ENCODE results near the gene BTN1A1. TPM values are rescaled to one million over a fixed set of nuclear protein-coding genes. Genes with fewer than 3 reads are reported as not detected.

The BTN1A1 gene
- polyA plus RNA-seq, 1 donor, result 0.22 TPM

DNA sequence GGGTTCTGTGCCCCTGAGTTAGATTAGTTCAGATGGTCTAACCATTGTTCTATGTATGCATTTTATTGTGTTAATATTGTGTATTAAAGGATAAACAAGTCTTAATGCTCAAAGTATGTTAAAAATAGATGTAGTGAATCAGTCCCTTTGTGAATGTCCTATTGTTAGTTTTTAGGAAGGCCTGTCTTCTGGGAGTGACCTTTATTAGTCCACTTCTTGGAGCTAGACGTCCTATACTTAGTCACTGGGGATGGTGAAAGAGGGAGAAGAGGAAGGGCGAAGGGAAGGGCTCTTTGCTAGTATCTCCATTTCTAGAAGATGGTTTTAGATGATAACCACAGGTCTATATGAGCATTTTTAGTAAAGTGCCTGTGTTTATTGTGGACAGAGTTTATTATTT is 25.7 kb downstream of the BTN1A1 start:
- 100% methylated on average over 1 of the region's 2 CpGs for WGBS (ENCODE audit: insufficient coverage, low lambda C conversion rate)
- no peaks in the 10 kb centered on the region for H3K36me3 ChIP-seq (ENCODE audit: control insufficient read depth, insufficient read depth, low read length)
- H3K9me3 ChIP-seq (ENCODE audit: control insufficient read depth, low read depth, low read length), result no peaks in the 10 kb centered on the region
- no peak overlapping the region for H3K4me3 ChIP-seq (ENCODE audit: low read length)
- no peak for DNase-seq
- no peaks in the 10 kb centered on the region for H3K4me1 ChIP-seq (ENCODE audit: control insufficient read depth, insufficient read depth, low read length)
- H3K27ac ChIP-seq (ENCODE audit: low read length), result no peak overlapping the region
- H3K27me3 ChIP-seq (ENCODE audit: control insufficient read depth, insufficient read depth, low read length), result no peaks in the 10 kb centered on the region

DNA sequence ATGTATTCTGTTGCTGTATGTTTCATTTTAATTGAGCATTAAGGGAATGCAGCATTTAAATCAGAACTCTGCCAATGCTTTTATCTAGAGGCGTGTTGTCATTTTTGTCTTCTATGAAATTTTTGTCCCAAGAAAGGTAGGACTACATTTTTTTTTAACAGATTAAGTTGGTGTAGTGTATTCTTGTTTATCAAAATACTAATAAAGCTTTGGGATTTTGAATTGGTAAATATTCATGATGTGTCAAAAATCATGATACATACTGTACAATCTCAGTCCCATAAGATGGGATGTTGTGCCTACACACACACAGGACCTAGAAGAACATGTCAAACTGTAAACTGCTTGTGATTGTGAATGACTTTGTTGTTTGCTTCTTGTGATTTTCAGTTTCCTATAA is 26.8 kb downstream of the BTN1A1 start:
- Histone ChIP-seq H3K4me1 (ENCODE audit: control insufficient read depth, insufficient read depth, low read length) (no peaks in the 10 kb centered on the region), H3K9me3 (ENCODE audit: control insufficient read depth, low read depth, low read length) (no peaks in the 10 kb centered on the region), H3K27ac (ENCODE audit: low read length) (no peak overlapping the region), H3K4me3 (ENCODE audit: low read length) (no peak overlapping the region), H3K27me3 (ENCODE audit: control insufficient read depth, insufficient read depth, low read length) (no peaks in the 10 kb centered on the region), H3K36me3 (ENCODE audit: control insufficient read depth, insufficient read depth, low read length) (no peaks in the 10 kb centered on the region)
- DNase-seq, result no peak
- no CpG with 5 or more reads among the region's 1 CpG for WGBS (ENCODE audit: insufficient coverage, low lambda C conversion rate)

DNA sequence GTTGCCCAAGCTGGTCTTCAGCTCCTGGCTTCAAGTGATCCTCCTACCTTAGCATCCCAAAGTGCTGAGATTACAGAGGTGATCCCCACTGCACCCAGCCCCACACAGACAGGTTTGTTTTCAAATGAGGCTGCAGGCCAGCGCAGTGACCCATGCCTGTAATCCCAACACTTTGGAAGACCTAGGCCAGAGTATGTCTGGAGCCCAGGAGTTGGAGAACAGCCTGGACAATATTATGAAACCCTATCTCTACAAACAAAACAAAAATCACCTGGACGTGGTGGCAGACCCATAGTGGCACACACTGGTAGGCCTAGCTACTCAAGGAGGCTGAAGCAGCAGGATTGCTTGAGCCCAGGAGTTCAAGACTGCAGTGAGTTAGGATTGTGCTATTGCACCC is 30.1 kb downstream of the BTN1A1 start:
- Histone ChIP-seq H3K4me1 (ENCODE audit: control insufficient read depth, insufficient read depth, low read length) (no peaks in the 10 kb centered on the region), H3K9me3 (ENCODE audit: control insufficient read depth, low read depth, low read length) (no peaks in the 10 kb centered on the region), H3K36me3 (ENCODE audit: control insufficient read depth, insufficient read depth, low read length) (no peaks in the 10 kb centered on the region), H3K4me3 (ENCODE audit: low read length) (no peak overlapping the region), H3K27me3 (ENCODE audit: control insufficient read depth, insufficient read depth, low read length) (no peaks in the 10 kb centered on the region), H3K27ac (ENCODE audit: low read length) (no peak overlapping the region)
- no peak for DNase-seq
- WGBS (ENCODE audit: insufficient coverage, low lambda C conversion rate), result no CpG with 5 or more reads among the region's 2 CpGs

- no peaks in the 10 kb centered on the region for H3K36me3 ChIP-seq (ENCODE audit: control insufficient read depth, insufficient read depth, low read length)
- no CpG with 5 or more reads among the region's 1 CpG for WGBS (ENCODE audit: insufficient coverage, low lambda C conversion rate)
- peaks cover 11% of the 10 kb centered on the region for H3K4me1 ChIP-seq (ENCODE audit: control insufficient read depth, insufficient read depth, low read length)
- no peak overlapping the region for H3K4me3 ChIP-seq (ENCODE audit: low read length)
- no peak overlapping the region for H3K27ac ChIP-seq (ENCODE audit: low read length)
- DNase-seq, result no peak
- no peaks in the 10 kb centered on the region for H3K9me3 ChIP-seq (ENCODE audit: control insufficient read depth, low read depth, low read length)
- no peaks in the 10 kb centered on the region for H3K27me3 ChIP-seq (ENCODE audit: control insufficient read depth, insufficient read depth, low read length)
Measured at GRCh38 chr6:26531897-26532296, 31.8 kb downstream of the BTN1A1 start.

GRCh38 chr6:26532699-26533531 is 32.8 kb downstream of the BTN1A1 start:
- H3K9me3 ChIP-seq (ENCODE audit: control insufficient read depth, low read depth, low read length), result no peaks in the 10 kb centered on the region
- peak overlapping the region; percentile 79 for H3K27ac ChIP-seq (ENCODE audit: low read length)
- H3K4me3 ChIP-seq (ENCODE audit: low read length), result peak overlapping the region; percentile 69
- DNase-seq, result peak; percentile 88 to 89
- H3K4me1 ChIP-seq (ENCODE audit: control insufficient read depth, insufficient read depth, low read length), result peaks cover 11% of the 10 kb centered on the region
- 0% methylated on average over 4 of the region's 28 CpGs for WGBS (ENCODE audit: insufficient coverage, low lambda C conversion rate)
- H3K27me3 ChIP-seq (ENCODE audit: control insufficient read depth, insufficient read depth, low read length), result no peaks in the 10 kb centered on the region
- H3K36me3 ChIP-seq (ENCODE audit: control insufficient read depth, insufficient read depth, low read length), result no peaks in the 10 kb centered on the region

GRCh38 chr6:26533532-26533931 is 33.4 kb downstream of the BTN1A1 start:
- H3K27me3 ChIP-seq (ENCODE audit: control insufficient read depth, insufficient read depth, low read length), result no peaks in the 10 kb centered on the region
- H3K4me3 ChIP-seq (ENCODE audit: low read length), result peak overlapping the region; percentile 69
- WGBS (ENCODE audit: insufficient coverage, low lambda C conversion rate), result no CpG with 5 or more reads among the region's 1 CpG
- no peaks in the 10 kb centered on the region for H3K9me3 ChIP-seq (ENCODE audit: control insufficient read depth, low read depth, low read length)
- peaks cover 11% of the 10 kb centered on the region for H3K4me1 ChIP-seq (ENCODE audit: control insufficient read depth, insufficient read depth, low read length)
- no peaks in the 10 kb centered on the region for H3K36me3 ChIP-seq (ENCODE audit: control insufficient read depth, insufficient read depth, low read length)
- H3K27ac ChIP-seq (ENCODE audit: low read length), result peak overlapping the region; percentile 79
- no peak for DNase-seq

DNA sequence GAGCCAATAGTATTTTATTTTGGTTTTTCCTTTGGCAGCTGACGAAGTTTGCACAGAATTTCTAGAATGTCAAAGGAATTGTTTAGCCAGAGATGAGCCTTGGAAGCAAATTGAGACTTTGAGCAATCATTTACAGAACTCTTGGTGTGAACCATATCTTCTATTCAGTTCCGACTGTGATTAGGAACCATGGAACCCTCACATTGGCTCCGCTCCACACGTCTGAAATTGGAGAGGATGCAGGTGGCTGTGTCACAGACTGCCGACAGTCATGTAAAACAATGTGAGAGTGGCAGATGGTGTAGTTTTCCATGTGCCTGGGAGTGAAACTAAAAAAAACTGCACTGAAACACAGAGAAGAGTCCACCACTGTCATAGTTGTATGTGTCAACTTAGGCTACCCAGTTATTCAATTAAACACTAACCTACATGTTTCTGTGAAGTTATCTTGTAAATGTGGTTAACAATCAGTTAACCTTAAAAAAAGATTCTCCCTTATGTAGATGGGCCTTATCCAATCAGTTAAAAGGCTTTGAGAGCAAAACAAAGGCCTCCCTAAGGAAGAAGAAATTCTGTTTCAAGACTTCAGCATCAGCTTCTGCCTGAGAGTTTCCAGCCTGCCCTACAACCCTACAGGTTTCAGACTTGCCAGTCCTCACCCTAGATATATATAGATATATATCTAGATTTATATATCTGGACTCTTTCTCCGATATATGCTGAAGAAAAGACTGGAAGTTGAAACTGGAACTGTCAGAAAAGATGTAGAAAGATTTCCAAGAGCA is 34.8 kb downstream of the BTN1A1 start:
- Histone ChIP-seq H3K36me3 (ENCODE audit: control insufficient read depth, insufficient read depth, low read length) (no peaks in the 10 kb centered on the region), H3K9me3 (ENCODE audit: control insufficient read depth, low read depth, low read length) (no peaks in the 10 kb centered on the region), H3K27me3 (ENCODE audit: control insufficient read depth, insufficient read depth, low read length) (no peaks in the 10 kb centered on the region), H3K4me3 (ENCODE audit: low read length) (no peak overlapping the region), H3K27ac (ENCODE audit: low read length) (no peak overlapping the region), H3K4me1 (ENCODE audit: control insufficient read depth, insufficient read depth, low read length) (peaks cover 16% of the 10 kb centered on the region)
- no peak for DNase-seq
- WGBS (ENCODE audit: insufficient coverage, low lambda C conversion rate), result 80% methylated on average over 1 of the region's 6 CpGs

GRCh38 chr6:26536571-26537159 is 36.6 kb downstream of the BTN1A1 start:
- Histone ChIP-seq H3K9me3 (ENCODE audit: control insufficient read depth, low read depth, low read length) (no peaks in the 10 kb centered on the region), H3K27me3 (ENCODE audit: control insufficient read depth, insufficient read depth, low read length) (no peaks in the 10 kb centered on the region), H3K4me1 (ENCODE audit: control insufficient read depth, insufficient read depth, low read length) (peaks cover 16% of the 10 kb centered on the region), H3K27ac (ENCODE audit: low read length) (peak overlapping the region; percentile 96), H3K4me3 (ENCODE audit: low read length) (peak overlapping the region; percentile 98), H3K36me3 (ENCODE audit: control insufficient read depth, insufficient read depth, low read length) (no peaks in the 10 kb centered on the region)
- peak; percentile 40 to 63 for DNase-seq
- 3% methylated on average over 6 of the region's 12 CpGs for WGBS (ENCODE audit: insufficient coverage, low lambda C conversion rate)

GRCh38 chr6:26537160-26537845 is 37.2 kb downstream of the BTN1A1 start:
- no peaks in the 10 kb centered on the region for H3K27me3 ChIP-seq (ENCODE audit: control insufficient read depth, insufficient read depth, low read length)
- DNase-seq, result peak; percentile 92 to 95
- H3K36me3 ChIP-seq (ENCODE audit: control insufficient read depth, insufficient read depth, low read length), result no peaks in the 10 kb centered on the region
- peaks cover 16% of the 10 kb centered on the region for H3K4me1 ChIP-seq (ENCODE audit: control insufficient read depth, insufficient read depth, low read length)
- WGBS (ENCODE audit: insufficient coverage, low lambda C conversion rate), result no CpG with 5 or more reads among the region's 37 CpGs
- H3K27ac ChIP-seq (ENCODE audit: low read length), result peak overlapping the region; percentile 96
- H3K4me3 ChIP-seq (ENCODE audit: low read length), result peak overlapping the region; percentile 98
- no peaks in the 10 kb centered on the region for H3K9me3 ChIP-seq (ENCODE audit: control insufficient read depth, low read depth, low read length)

Data from large intestine (tissue), 3 donors.